GM12878 (cell line): ENCODE results near the gene CEP68. TPM values are rescaled to one million over a fixed set of nuclear protein-coding genes. Genes with fewer than 3 reads are reported as not detected.

Source experiments
- ATAC-seq: fragments of 200-7000 bp; cut with Tn5 transposase; 3 replicates; pipeline ENCODE4 v1.9.1; 2020; ENCODE audit warnings: mild to moderate bottlenecking, moderate library complexity
- BruUV-seq: library from RNA; stranded (reverse); fragments of 400-500 nt; replicated peaks from 2 replicates; lab custom pipeline; 2021; lab: Mats Ljungman, UMichigan
- CTCF ChIA-PET: fragments of 300-600 bp; sonication (Branson Sonifier 250); formaldehyde crosslinking; extraction: SDS; loops from one replicate; lab custom pipeline; 2021; ENCODE audit warnings: inconsistent platforms; lab: Yijun Ruan, JAX
- POLR2A ChIA-PET: fragments of 350-600 bp; formaldehyde crosslinking; extraction: SDS; loops from one replicate; lab custom pipeline; 2021; ENCODE audit warnings: inconsistent platforms; lab: Charles Lee
- RAD21 ChIA-PET: fragments of 300-600 bp; sonication (Branson Sonifier 250); formaldehyde crosslinking; loops from one replicate; lab custom pipeline; 2023; ENCODE audit warnings: antibody characterized with exemption; ENCODE audit not compliant: unreplicated experiment; lab: Charles Lee
- SMC1A ChIA-PET: fragments of 300-600 bp; sonication (Branson Sonifier 250); formaldehyde crosslinking; loops from one replicate; lab custom pipeline; 2023; ENCODE audit not compliant: unreplicated experiment, uncharacterized antibody; lab: Charles Lee
- DNase-seq: peaks from one replicate; pipeline ENCODE4 v3.0.0-alpha.2; 2011; ENCODE audit warnings: low read depth, low spot score
- FAIRE-seq: peaks from 3 replicates; lab custom pipeline; 2011; peaks lifted over from hg19 to GRCh38; lab: Jason Lieb, UNC
- H2AFZ ChIP-seq: 2 replicates; pipeline ENCODE4 v1.6.0; 2011; ENCODE audit warnings: low read depth, low read length, control low read depth; ENCODE audit not compliant: control insufficient read depth
- H3K27ac ChIP-seq: 2 replicates; pipeline ENCODE4 v1.5.1; 2011; ENCODE audit warnings: control low read depth; ENCODE audit not compliant: control insufficient read depth, insufficient read depth
- H3K27me3 ChIP-seq, 2 experiments: replicated peaks in 1 of 2; 2 replicates each; pipeline versions ENCODE4 v1.6.0 to v1.6.1; 2011; ENCODE audit warnings: low read length in 1 of 2; ENCODE audit not compliant: control insufficient read depth in 2 of 2, insufficient read depth in 2 of 2
- H3K36me3 ChIP-seq, 2 experiments: 2 replicates each; pipeline ENCODE4 v1.5.1; 2011; ENCODE audit warnings: low read length in 1 of 2; ENCODE audit not compliant: control insufficient read depth in 2 of 2, insufficient read depth in 2 of 2
- H3K4me1 ChIP-seq: 2 replicates; pipeline ENCODE4 v1.6.1; 2011; ENCODE audit warnings: mild to moderate bottlenecking, low read length, moderate library complexity, mixed read lengths; ENCODE audit not compliant: control insufficient read depth, insufficient read depth
- H3K4me2 ChIP-seq: 2 replicates; pipeline ENCODE4 v1.6.0; 2011; ENCODE audit warnings: control low read depth; ENCODE audit not compliant: control insufficient read depth, insufficient read depth
- H3K4me3 ChIP-seq: fragments of 200-600 bp; sonication (generic); 2 replicates; pipeline ENCODE4 v1.5.1; 2016
- H3K79me2 ChIP-seq: 2 replicates; pipeline ENCODE4 v1.6.0; 2011; ENCODE audit warnings: low read length; ENCODE audit not compliant: control insufficient read depth, insufficient read depth
- H3K9ac ChIP-seq: 2 replicates; pipeline ENCODE4 v1.8.0; 2011; ENCODE audit warnings: low read length, control low read depth, mixed read lengths; ENCODE audit not compliant: control insufficient read depth, insufficient read depth
- H3K9me3 ChIP-seq: replicated peaks from 3 replicates; pipeline ENCODE4 v1.5.1; 2011; ENCODE audit warnings: mild to moderate bottlenecking, low read length; ENCODE audit not compliant: control insufficient read depth, insufficient read depth
- H4K20me1 ChIP-seq: 2 replicates; pipeline ENCODE4 v1.6.0; 2011; ENCODE audit not compliant: control insufficient read depth, insufficient read depth
- CBX5 ChIP-seq: sonication (generic); IDR thresholded peaks from 2 replicates; pipeline ENCODE4 v1.6.1; 2016; ENCODE audit warnings: low read depth, moderate library complexity, mild to moderate bottlenecking, inconsistent platforms
- EED ChIP-seq: sonication (generic); IDR thresholded peaks from 2 replicates; pipeline ENCODE4 v1.6.1; 2016; ENCODE audit warnings: antibody characterized with exemption, low read depth
- FOS ChIP-seq: IDR thresholded peaks from 3 replicates; pipeline ENCODE4 v1.6.1; 2011; ENCODE audit warnings: borderline replicate concordance; ENCODE audit not compliant: insufficient read length; ENCODE audit errors: extremely low read depth
- NRF1 ChIP-seq: conservative IDR thresholded peaks from 2 replicates; pipeline ENCODE4 v1.6.1; 2011; ENCODE audit warnings: mild to moderate bottlenecking, low read depth, low read length, improper control_type of control experiment
- PML ChIP-seq: IDR thresholded peaks from 2 replicates; pipeline ENCODE4 v1.6.1; 2012; ENCODE audit warnings: low read length, inconsistent platforms
- RAD21 ChIP-seq: IDR thresholded peaks from 2 replicates; pipeline ENCODE4 v1.6.1; 2011; ENCODE audit warnings: mild to moderate bottlenecking, low read depth, low read length, moderate library complexity; ENCODE audit not compliant: insufficient read depth
- RB1 ChIP-seq: fragments of 450-650 bp; formaldehyde crosslinking; IDR thresholded peaks from 2 replicates; pipeline ENCODE4 v1.6.1; 2017; ENCODE audit warnings: mild to moderate bottlenecking, borderline replicate concordance
- RFX5 ChIP-seq: IDR thresholded peaks from 2 replicates; pipeline ENCODE4 v1.6.1; 2011; ENCODE audit warnings: low read depth, low read length, improper control_type of control experiment
- TAF1 ChIP-seq: IDR thresholded peaks from 2 replicates; pipeline ENCODE4 v1.6.1; 2011; ENCODE audit warnings: mild to moderate bottlenecking, low read depth, low read length, borderline replicate concordance
- WRNIP1 ChIP-seq: IDR thresholded peaks from 2 replicates; pipeline ENCODE4 v1.6.1; 2011; ENCODE audit warnings: low read depth, low read length, improper control_type of control experiment, borderline replicate concordance
- WGBS: methylation state at CpG from one replicate; pipeline ENCODE4 v1.1.6; 2016; ENCODE audit warnings: low lambda C conversion rate; ENCODE audit not compliant: insufficient replicate concordance, insufficient coverage; ENCODE audit errors: missing lambda C conversion rate; 5-methylcytosine and 5-hydroxymethylcytosine counted together
- in situ Hi-C: fragments of 300-500 bp; cut with MboI; formaldehyde crosslinking; loops from 9 replicates; pipeline ENCODE4 v1.14.3; 2018; ENCODE audit warnings: mixed read lengths
- intact Hi-C: fragments of 100-400 bp; cut with micrococcal nuclease; formaldehyde crosslinking; loops from one replicate; pipeline ENCODE4 v1.14.2; 2022; ENCODE audit not compliant: unreplicated experiment
- polyA plus RNA-seq, 11 experiments: library from polyadenylated mRNA; depleted of rRNA in 4 of 11; unstranded in 6 of 11; stranded (reverse) in 5 of 11; fragments of >200 nt; fragmentation: Nextera tagmentation in 4 of 11; fragmentation: Illumina TruSeq in 1 of 11; extraction: Ambion mirVana in 4 of 11; extraction: Trizol in 1 of 11; gene quantifications; 1 replicate in 1 of 11; 2 replicates in 10 of 11; pipeline versions ENCODE4 v1.2.1 to v1.2.3, GENCODE V29; 2011 to 2016; ENCODE audit warnings: inconsistent platforms in 2 of 11, missing spikeins in 2 of 11, low read depth in 1 of 11
- total RNA-seq, 4 experiments: library from RNA; depleted of rRNA in 3 of 4; stranded (reverse); fragments of >200 nt in 3 of 4; fragmentation: Illumina TruSeq in 1 of 4; extraction: Trizol in 1 of 4; gene quantifications; 2 replicates each; pipeline versions ENCODE4 v1.2.1 to v1.2.3, GENCODE V29; 2013 to 2021
- TF ChIP-seq, protein P1 (sequence below): fragments of 450-650 bp; IDR thresholded peaks from 2 replicates; pipeline ENCODE4 v1.6.1; 2017; ENCODE audit warnings: mild to moderate bottlenecking, moderate library complexity
- TF ChIP-seq, protein P2 (sequence below): IDR thresholded peaks from 2 replicates; pipeline ENCODE4 v1.6.1; 2011; ENCODE audit warnings: mild to moderate bottlenecking, low read depth, low read length, moderate library complexity; ENCODE audit not compliant: insufficient replicate concordance
- TF ChIP-seq, protein P3 (sequence below): fragments of 150-350 bp; IDR thresholded peaks from 2 replicates; pipeline ENCODE4 v1.6.1; 2016; ENCODE audit warnings: low read depth, low read length
- TF ChIP-seq, protein P4 (sequence below): fragments of 450-650 bp; IDR thresholded peaks from 2 replicates; pipeline ENCODE4 v1.6.1; 2016; ENCODE audit warnings: mild to moderate bottlenecking

Gene CEP68
- total and polyA plus RNA-seq, 10 of the 15 experiments (the other 5 are each of a cell fraction or from before 2014, with no cell fraction given): 1.1 to 11.1 (median 7.4) TPM

DNA sequence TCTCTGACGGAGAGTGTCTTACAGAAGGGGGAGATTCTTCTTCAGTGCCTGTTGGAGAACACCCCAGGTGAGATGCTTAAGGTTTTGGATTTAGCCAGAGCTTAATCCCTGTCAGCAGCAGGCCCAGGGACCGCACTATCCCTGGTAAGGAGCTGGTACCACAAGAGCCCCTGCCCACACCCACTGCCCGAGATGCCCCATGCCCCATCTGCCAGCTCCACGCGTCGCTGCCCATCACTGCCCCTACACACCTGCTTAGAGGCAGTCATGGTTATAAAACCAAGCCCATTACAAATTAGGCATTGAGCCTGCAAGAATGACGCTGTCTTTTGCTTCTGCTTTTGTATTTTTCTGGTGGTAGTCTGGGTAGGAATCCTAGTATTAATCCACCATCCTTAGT, 21.7 kb downstream of the CEP68 start:
- in situ Hi-C loops: no loop called here
- no peak overlapping the region for H3K27ac ChIP-seq
- ChIA-PET CTCF (interaction anchor here (0.6 to 1.8 kb wide), 4 partner anchors 10 to 109 kb away, joined by 3 to 13 read pairs (median 4); no protein-coding TSS in a partner anchor), RAD21 (no interaction called here), SMC1A (interaction anchor here (2.3 kb wide), 1 partner anchor 13 kb away, joined by 13 read pairs; no protein-coding TSS in a partner anchor), POLR2A (interaction anchor here (0.5 to 0.8 kb wide), 2 partner anchors 13 to 58 kb away, joined by 3 read pairs; no protein-coding TSS in a partner anchor)
- no peaks in the 10 kb centered on the region for H4K20me1 ChIP-seq
- H3K4me2 ChIP-seq: no peak overlapping the region
- no peaks in the 10 kb centered on the region for H3K9me3 ChIP-seq
- no peak overlapping the region for H3K9ac ChIP-seq
- BruUV-seq: no TSS peak
- H3K27me3 ChIP-seq: no peaks in the 10 kb centered on the region
- intact Hi-C loops: no loop called here
- no peak for DNase-seq
- no peak for ATAC-seq
- FAIRE-seq: no peak
- no peaks in the 10 kb centered on the region; the same call in 1 of the 2 replicates for H3K4me1 ChIP-seq
- H3K36me3 ChIP-seq: peaks cover 14 to 18% of the 10 kb centered on the region in 2 experiments; a peak in 3 of 4 replicates
- no peak overlapping the region for H3K4me3 ChIP-seq
- WGBS: 82% methylated on average over 7 of the region's 7 CpGs
- H3K79me2 ChIP-seq: no peaks in the 10 kb centered on the region
- no peak overlapping the region for H2AFZ ChIP-seq
- TF ChIP-seq, protein P1, sequence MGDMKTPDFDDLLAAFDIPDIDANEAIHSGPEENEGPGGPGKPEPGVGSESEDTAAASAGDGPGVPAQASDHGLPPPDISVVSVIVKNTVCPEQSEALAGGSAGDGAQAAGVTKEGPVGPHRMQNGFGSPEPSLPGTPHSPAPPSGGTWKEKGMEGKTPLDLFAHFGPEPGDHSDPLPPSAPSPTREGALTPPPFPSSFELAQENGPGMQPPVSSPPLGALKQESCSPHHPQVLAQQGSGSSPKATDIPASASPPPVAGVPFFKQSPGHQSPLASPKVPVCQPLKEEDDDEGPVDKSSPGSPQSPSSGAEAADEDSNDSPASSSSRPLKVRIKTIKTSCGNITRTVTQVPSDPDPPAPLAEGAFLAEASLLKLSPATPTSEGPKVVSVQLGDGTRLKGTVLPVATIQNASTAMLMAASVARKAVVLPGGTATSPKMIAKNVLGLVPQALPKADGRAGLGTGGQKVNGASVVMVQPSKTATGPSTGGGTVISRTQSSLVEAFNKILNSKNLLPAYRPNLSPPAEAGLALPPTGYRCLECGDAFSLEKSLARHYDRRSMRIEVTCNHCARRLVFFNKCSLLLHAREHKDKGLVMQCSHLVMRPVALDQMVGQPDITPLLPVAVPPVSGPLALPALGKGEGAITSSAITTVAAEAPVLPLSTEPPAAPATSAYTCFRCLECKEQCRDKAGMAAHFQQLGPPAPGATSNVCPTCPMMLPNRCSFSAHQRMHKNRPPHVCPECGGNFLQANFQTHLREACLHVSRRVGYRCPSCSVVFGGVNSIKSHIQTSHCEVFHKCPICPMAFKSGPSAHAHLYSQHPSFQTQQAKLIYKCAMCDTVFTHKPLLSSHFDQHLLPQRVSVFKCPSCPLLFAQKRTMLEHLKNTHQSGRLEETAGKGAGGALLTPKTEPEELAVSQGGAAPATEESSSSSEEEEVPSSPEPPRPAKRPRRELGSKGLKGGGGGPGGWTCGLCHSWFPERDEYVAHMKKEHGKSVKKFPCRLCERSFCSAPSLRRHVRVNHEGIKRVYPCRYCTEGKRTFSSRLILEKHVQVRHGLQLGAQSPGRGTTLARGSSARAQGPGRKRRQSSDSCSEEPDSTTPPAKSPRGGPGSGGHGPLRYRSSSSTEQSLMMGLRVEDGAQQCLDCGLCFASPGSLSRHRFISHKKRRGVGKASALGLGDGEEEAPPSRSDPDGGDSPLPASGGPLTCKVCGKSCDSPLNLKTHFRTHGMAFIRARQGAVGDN: no peak
- TF ChIP-seq, protein P2, sequence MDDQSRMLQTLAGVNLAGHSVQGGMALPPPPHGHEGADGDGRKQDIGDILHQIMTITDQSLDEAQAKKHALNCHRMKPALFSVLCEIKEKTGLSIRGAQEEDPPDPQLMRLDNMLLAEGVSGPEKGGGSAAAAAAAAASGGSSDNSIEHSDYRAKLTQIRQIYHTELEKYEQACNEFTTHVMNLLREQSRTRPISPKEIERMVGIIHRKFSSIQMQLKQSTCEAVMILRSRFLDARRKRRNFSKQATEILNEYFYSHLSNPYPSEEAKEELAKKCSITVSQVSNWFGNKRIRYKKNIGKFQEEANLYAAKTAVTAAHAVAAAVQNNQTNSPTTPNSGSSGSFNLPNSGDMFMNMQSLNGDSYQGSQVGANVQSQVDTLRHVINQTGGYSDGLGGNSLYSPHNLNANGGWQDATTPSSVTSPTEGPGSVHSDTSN: no peak
- TF ChIP-seq NRF1 (no peak), PML (no peak), EED (no peak), WRNIP1 (no peak), RAD21 (no peak), TAF1 (no peak), RFX5 (no peak), RB1 (no peak), CBX5 (no peak), FOS (no peak)
- TF ChIP-seq, protein P3, sequence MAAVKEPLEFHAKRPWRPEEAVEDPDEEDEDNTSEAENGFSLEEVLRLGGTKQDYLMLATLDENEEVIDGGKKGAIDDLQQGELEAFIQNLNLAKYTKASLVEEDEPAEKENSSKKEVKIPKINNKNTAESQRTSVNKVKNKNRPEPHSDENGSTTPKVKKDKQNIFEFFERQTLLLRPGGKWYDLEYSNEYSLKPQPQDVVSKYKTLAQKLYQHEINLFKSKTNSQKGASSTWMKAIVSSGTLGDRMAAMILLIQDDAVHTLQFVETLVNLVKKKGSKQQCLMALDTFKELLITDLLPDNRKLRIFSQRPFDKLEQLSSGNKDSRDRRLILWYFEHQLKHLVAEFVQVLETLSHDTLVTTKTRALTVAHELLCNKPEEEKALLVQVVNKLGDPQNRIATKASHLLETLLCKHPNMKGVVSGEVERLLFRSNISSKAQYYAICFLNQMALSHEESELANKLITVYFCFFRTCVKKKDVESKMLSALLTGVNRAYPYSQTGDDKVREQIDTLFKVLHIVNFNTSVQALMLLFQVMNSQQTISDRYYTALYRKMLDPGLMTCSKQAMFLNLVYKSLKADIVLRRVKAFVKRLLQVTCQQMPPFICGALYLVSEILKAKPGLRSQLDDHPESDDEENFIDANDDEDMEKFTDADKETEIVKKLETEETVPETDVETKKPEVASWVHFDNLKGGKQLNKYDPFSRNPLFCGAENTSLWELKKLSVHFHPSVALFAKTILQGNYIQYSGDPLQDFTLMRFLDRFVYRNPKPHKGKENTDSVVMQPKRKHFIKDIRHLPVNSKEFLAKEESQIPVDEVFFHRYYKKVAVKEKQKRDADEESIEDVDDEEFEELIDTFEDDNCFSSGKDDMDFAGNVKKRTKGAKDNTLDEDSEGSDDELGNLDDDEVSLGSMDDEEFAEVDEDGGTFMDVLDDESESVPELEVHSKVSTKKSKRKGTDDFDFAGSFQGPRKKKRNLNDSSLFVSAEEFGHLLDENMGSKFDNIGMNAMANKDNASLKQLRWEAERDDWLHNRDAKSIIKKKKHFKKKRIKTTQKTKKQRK: no peak
- TF ChIP-seq, protein P4, sequence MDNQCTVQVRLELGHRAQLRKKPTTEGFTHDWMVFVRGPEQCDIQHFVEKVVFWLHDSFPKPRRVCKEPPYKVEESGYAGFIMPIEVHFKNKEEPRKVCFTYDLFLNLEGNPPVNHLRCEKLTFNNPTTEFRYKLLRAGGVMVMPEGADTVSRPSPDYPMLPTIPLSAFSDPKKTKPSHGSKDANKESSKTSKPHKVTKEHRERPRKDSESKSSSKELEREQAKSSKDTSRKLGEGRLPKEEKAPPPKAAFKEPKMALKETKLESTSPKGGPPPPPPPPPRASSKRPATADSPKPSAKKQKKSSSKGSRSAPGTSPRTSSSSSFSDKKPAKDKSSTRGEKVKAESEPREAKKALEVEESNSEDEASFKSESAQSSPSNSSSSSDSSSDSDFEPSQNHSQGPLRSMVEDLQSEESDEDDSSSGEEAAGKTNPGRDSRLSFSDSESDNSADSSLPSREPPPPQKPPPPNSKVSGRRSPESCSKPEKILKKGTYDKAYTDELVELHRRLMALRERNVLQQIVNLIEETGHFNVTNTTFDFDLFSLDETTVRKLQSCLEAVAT: no peak
